ENCODE data around the gene CACNA2D3.
A peak's percentile ranks its signal among the peaks of the same experiment; 100 is the strongest.

CACNA2D3 gene

GRCh38 chr3:54171951-54172350 is 49.6 kb downstream of the CACNA2D3 start:
- no peak for DNase-seq

GRCh38 chr3:54173371-54173770 is 51.0 kb downstream of the CACNA2D3 start:
- no peak for DNase-seq

- DNase-seq: no peak
Measured at GRCh38 chr3:54176106-54176505, 53.8 kb downstream of the CACNA2D3 start.

GRCh38 chr3:54177816-54178215 is 55.5 kb downstream of the CACNA2D3 start:
- no peak for DNase-seq

- DNase-seq: no peak
Measured at GRCh38 chr3:54178376-54178775, 56.0 kb downstream of the CACNA2D3 start.

GRCh38 chr3:54180921-54181320 is 58.6 kb downstream of the CACNA2D3 start:
- DNase-seq: no peak

GRCh38 chr3:54182242-54182641 is 59.9 kb downstream of the CACNA2D3 start:
- DNase-seq: no peak

- DNase-seq: no peak
Measured at GRCh38 chr3:54185740-54186139, 63.4 kb downstream of the CACNA2D3 start.

GRCh38 chr3:54188176-54188791 is 65.9 kb downstream of the CACNA2D3 start:
- DNase-seq: peak; percentile 39

GRCh38 chr3:54191220-54191619 is 68.9 kb downstream of the CACNA2D3 start:
- no peak for DNase-seq

GRCh38 chr3:54192026-54192425 is 69.7 kb downstream of the CACNA2D3 start:
- no peak for DNase-seq

GRCh38 chr3:54193093-54193492 is 70.7 kb downstream of the CACNA2D3 start:
- DNase-seq: no peak

- no peak for DNase-seq
Measured at GRCh38 chr3:54196360-54196991, 74.1 kb downstream of the CACNA2D3 start.

GRCh38 chr3:54197509-54197908 is 75.2 kb downstream of the CACNA2D3 start:
- DNase-seq: no peak

GRCh38 chr3:54198556-54198955 is 76.2 kb downstream of the CACNA2D3 start:
- DNase-seq: no peak

GRCh38 chr3:54202054-54202453 is 79.7 kb downstream of the CACNA2D3 start:
- no peak for DNase-seq

- no peak for DNase-seq
Measured at GRCh38 chr3:54202651-54203248, 80.4 kb downstream of the CACNA2D3 start.

GRCh38 chr3:54206874-54207273 is 84.5 kb downstream of the CACNA2D3 start:
- no peak for DNase-seq

GRCh38 chr3:54211097-54211496 is 88.7 kb downstream of the CACNA2D3 start:
- DNase-seq: no peak

GRCh38 chr3:54212723-54213122 is 90.4 kb downstream of the CACNA2D3 start:
- DNase-seq: no peak

GRCh38 chr3:54213907-54214306 is 91.6 kb downstream of the CACNA2D3 start:
- peak; percentile 2 for DNase-seq

- DNase-seq: no peak
Measured at GRCh38 chr3:54214845-54215244, 92.5 kb downstream of the CACNA2D3 start.

GRCh38 chr3:54215521-54215920 is 93.2 kb downstream of the CACNA2D3 start:
- DNase-seq: no peak

- no peak for DNase-seq
Measured at GRCh38 chr3:54217828-54218227, 95.5 kb downstream of the CACNA2D3 start.

GRCh38 chr3:54222316-54222715 is 100.0 kb downstream of the CACNA2D3 start:
- no peak for DNase-seq
